Amniotic epithelial cell (primary cell): ENCODE measurements around the gene URAD.
"Not testable (repeated sequence)": the region's sequence is repeated elsewhere in the genome, so short reads cannot be mapped to it uniquely, and the experiment has no call there.

Experiments used
- DNase-seq: peaks from one replicate; pipeline ENCODE4 v3.0.0-alpha.2; 2010; ENCODE audit warnings: low read depth

Gene URAD

DNA sequence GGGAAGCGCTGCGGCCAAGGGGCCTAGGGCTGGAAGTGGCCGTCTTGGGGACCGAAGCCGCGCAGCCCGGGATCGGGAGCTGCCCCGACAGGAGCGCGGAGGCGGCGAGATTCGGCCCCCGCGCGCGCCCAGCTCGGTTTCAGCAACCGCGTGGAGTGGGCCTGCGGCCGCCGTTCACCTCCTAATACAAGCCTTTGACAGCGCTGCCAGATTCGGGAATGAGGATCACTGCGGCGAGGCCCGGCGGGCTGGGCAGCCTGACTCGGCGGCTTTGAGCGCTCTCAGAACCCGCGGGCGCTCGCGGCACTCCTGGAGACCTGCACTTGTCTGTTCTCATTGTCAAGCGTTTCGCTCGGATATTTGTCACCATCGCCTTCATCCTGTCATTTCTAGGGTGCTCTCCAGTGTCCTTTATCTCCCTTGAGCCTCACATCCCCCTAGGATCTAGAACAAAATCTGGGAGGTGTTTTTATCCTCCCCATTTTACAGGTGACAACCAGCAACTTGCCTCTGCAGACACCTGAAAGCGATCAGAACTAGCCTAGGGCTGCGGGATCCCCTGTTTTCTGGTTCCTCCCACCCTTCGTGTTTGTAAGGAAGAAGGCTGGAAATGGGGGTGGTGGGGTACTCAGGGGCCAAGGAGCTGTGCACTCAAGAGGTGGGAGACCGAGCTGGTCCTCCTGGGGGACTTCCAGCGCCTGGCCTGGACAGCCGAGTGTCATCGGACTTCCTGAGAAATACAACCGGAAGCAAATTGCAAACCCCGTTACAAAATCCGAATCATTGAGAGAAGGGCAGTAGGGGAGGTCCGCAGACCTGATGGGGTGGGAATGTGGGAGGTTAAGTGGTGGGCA, 17.9 kb downstream of the URAD start:
- no peak for DNase-seq

DNA sequence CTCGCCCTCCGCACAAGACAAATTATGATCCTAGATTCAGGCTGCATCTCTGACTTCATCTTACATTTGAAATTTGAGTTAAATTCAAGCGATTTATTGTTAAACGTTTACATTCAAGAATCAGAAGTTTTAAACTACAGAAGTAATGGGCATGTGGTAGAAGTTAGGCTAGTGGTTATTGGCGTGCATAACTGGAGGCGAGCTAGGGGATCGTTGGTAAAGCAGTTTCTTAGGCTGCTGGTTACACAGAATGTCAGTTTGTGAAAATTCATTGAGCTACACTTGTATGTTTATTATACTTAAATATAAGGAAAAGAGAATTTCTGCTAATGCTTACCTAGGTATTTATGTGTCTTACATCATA, 18.6 kb downstream of the URAD start:
- DNase-seq = no peak

GRCh38 chr13:27969082-27969865, 19.2 kb downstream of the URAD start, which contains the start of gene CDX2:
TSS of gene CDX2 (minus strand) at chr13:27969315. CDS start at chr13:27969006, 309 bp downstream.
- no peak for DNase-seq

- no peak for DNase-seq
Observed at GRCh38 chr13:27968316-27969081, 20.0 kb downstream of the URAD start.

DNA sequence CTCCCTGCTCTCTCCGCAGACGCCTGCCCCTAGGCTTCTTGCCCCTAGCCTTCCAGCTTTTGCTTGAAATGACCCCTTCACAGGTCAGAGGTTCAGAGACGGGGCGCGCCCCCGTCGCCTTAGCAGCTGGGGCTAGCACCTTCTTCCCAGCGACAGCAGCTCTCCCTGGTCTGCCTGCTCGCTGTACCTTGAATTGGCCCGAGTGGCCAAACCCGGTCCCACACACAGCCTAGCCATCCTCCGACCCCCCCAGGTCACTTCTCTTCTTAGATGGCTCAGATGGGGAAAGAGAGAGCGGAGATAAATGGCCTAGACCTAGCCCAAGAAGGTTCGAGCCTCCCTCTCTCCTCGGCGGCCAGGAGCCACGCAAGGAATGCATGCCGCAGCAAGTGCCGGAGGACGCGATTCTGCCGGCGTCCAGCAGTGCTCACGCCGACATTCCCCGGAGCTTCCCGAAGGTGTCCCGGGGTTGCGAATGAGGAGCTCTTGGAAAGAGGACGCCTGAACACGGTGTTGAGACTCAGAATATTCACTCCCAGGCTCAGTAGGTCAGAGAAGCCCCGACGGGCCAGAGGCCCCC, 20.7 kb downstream of the URAD start:
- no peak for DNase-seq

DNA sequence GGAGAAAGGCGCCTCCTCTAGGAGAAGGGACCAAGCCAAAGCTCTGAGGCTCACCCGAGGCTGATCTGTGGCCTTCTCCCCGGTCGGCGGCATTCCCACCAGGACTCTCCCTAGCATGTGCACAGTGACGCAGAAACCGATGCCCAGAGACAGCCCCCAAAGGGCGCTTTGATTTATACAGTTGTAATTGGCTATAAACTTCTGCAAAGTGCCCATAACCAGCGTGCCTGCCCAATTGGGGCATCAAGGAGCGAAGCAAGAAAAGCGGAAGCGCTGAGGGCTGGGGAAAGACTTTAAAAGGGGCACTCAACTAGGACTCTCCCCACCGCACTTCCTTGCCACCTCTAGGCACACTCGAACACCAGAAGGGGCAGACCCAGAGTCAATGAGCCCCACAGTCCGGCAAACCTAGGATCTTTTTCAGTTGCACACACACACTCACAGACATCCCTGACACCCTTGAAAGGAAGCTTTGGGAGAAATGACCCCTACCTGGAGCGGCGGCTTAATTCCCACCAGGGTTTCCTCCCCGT, 21.2 kb downstream of the URAD start:
- no peak for DNase-seq

- DNase-seq = no peak
Observed at GRCh38 chr13:27966641-27967202, 21.8 kb downstream of the URAD start.

- no peak for DNase-seq
Observed at GRCh38 chr13:27965740-27966640, 22.5 kb downstream of the URAD start.

DNA sequence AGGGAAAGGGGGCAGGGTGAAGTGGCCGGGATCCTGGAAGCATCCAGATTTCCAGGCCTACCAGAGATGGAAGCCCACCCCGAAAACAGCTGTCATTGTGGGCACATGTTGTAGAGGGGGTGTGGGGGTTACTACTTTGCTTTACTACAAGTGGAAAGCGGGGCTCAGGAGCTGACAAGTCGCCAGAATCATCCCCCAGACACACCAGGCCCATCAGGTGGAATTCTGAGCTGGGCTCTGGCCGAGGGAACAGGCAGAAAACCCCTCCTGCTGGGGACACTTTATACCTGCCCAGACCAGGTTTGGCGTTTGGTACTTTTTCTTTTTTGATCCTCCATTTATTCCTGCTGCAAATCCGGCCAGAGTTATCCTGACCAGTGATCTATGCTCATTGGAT, 23.2 kb downstream of the URAD start:
- no peak for DNase-seq

- no peak for DNase-seq
Observed at GRCh38 chr13:27964741-27965323, 23.7 kb downstream of the URAD start.

- DNase-seq = not testable (repeated sequence)
Observed at GRCh38 chr13:27964206-27964605, 24.3 kb downstream of the URAD start.

- no peak for DNase-seq
Observed at GRCh38 chr13:27963491-27963890, 25.0 kb downstream of the URAD start.

GRCh38 chr13:27962982-27963381, 25.5 kb downstream of the URAD start:
- DNase-seq = no peak

DNA sequence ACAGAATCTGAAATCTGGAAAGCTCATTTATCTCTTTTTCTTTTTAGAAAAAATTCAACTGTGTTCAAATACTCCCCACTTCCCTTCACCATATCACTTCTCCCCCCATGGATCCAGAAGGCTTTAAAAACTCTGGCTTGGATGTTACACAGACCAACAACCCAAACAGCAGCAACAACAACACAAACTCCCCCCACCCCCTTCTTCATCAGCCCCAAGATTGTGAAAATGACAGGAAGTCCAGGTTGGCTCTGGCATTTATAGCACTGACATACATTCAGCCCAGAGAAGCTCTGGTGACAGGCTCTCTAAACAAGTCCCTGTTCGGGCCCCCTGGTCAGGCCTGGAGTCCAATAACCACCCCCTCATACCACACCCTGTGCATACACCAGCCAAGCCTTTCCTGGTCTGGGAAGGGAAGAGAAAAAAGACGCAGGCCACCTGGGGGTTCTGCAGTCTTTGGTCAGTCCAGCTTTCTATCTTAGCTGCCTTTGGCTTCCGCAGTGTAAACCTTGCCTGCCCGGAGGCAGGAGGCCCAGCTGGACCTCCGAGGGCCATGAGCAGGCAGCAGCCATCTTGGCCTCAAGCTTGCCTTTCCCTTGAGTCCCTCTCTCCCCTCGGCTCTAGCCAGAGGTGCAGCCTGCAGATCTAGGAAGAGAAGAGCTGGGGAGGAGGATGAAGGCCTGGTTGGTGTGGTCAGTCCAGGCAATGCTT, 26.2 kb downstream of the URAD start:
- DNase-seq = no peak

DNA sequence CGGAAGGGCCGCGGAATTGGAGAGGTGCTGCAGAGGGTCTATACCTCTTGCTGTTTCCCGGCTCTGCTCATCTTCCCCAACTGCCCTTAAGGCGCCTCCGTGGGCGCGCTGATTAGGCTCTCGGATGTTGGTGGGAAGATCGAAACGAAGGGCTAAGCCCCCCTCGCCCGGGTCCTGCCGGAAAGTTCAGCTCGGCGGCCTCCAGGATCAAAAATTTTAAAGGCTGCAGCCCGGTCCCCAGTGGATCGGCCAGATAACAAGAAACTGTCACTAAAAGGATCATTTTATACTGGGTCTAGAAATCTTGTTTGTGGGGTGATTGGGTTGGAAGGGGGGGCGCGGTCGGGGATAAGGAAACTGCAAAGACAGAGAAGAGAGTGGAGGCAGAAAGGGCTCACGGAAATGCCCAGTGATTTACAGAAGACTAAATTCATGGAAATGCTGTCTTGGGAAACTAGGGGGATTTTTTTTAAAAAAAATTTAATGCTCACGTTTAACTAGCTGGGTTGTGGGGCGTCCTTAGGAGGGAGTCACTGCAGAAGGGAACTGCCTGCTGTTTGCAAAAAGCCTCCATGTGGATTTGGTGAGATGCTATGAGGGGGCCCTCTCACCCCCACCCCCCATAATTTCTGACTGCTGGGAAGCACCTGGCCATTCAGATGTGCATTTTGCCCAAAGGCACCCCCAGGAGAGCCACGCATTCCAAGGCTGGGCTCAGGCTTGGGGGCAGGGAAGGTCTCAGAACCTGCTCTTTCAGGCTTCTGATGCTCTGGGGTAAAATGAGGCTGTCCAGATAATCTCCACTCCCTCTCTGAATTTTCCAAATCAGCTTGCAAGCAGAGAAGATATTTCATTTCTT, 27.0 kb downstream of the URAD start:
- DNase-seq = no peak

- peak; percentile 18 for DNase-seq
Observed at GRCh38 chr13:27960362-27961226, 27.9 kb downstream of the URAD start.

DNA sequence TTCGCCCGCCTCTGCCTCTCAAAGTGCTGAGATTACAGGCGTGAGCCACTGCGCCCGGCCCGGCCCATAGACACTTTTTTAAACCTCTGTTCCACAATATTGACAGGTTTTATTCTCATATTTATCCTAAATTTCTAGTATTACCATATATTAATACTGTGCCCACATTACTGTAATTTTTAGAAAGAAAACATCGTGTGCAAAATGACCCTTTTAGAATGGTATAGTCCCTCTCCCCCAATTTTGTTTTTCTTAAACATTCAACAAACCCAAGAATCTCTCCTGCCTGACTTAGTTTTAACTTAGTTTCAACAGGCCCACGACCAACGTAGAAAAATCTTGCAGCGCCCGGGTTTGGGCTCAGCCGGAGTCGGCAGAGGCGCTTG, 28.5 kb downstream of the URAD start:
- no peak for DNase-seq
